ENCODE results near the gene NPM3. TPM values are rescaled to one million over a fixed set of nuclear protein-coding genes. Genes with fewer than 3 reads are reported as not detected.
A peak's percentile ranks its signal among the peaks of the same experiment; 100 is the strongest.

NPM3 gene
- total RNA-seq, 1 experiment from 2014 or later = 87.3 TPM

DNA sequence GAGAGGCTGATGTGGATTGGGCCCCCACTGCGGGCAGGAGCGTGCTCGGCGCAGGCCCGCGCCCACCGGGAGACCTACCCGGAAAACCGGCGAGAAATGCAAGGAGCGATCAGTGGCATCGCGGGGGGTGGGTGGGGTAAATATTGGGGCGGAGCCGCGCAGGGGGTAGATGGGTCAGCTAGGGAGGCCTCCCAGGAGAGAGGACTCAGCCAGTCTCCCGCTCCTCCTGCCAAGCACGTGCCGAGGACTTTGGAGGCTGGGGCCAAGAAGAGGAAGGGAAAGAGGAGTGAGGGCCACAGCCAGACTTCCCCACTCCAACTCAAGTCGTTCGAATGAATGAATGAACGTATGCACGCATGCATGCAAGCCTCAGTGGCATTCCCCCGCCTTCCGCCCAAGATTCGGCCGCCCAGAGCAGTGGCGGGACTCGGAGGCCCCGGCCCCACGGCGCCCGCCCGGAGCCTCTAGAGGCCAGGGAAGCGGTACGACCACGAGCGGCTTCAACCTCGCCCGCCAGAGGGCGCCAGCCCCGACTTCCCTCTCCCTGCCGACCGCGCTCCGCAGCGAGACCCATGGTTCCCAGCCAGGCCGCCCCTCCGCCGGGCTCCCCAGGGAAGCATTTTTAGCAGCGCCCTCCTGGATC, 3.6 kb downstream of the NPM3 start:
- no peak overlapping the region for H3K4me3 ChIP-seq
- H3K27me3 ChIP-seq = no peaks in the 10 kb centered on the region
- no peaks in the 10 kb centered on the region for H3K9me3 ChIP-seq
- peaks cover 16% of the 10 kb centered on the region for H3K36me3 ChIP-seq
- peak; percentile 25 for DNase-seq

DNA sequence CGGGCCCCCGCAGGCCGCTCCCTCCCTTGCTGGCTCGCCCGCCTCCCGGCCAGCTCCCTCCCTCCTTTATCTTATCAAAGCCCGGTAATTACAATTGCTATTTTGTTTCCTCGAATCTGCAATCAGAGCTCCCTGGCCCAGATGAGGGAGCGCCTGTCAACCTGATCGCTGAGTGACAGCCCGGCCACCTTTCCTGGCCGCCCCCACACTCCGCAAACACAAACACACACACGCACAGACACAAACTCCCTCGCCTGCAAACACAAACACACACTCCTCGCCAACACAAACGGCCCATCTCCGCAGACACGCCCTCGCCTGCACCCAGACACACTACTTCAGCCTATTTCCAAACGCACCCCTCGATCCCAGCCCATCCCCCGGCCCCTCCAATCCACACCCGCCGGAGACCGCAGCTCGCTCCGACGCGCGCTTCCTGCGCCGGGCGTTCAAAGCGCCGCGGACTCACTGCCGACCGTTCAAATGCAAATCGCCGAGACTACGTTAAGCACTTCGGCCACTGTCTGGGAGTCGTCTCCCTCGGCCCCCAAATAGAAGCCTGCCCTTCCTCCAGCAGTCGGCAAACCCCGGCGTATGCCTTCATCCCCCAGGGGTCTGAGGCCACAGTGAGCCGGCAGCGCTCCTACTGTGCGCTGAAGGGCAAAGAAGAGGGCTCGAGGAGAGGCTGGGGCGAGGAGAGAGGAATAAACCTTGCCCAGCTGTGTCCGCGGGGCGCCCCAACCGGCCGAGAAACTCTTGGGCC, 4.3 kb downstream of the NPM3 start:
- Histone ChIP-seq H3K4me3 (no peak overlapping the region), H3K9me3 (no peaks in the 10 kb centered on the region), H3K36me3 (peaks cover 10% of the 10 kb centered on the region), H3K27me3 (no peaks in the 10 kb centered on the region)
- DNase-seq = no peak

DNA sequence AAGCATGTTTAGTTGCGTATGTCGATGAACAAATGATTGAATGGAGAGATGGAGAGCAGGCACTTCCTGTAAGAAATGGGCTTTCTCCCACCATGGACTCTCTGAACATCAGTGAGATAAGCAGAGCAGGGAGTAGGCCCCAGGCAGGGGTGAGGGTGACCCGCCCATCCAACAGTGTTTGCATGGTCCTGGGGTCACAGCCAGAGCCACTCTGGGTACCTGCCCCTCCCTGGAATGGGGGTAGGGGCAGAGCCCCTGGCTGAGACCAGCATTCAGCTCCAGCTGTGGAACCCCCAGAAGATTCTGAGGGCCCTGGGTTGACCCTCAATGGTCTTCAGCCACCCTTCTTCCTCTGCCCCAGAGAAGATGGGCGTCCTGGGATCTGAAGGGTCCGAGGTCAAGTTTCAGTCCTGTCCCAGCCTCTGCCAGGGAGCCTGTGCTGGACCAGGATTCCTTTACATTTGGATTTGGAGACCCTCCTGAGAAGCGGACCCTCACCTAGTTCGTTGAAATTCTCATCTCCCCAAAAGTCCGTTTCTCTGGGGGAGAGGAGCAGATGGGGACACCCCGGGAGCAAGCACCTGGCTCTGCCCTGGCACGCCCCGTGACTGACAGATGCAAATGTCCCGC, 5.0 kb downstream of the NPM3 start:
- DNase-seq = no peak
- Histone ChIP-seq H3K4me3 (no peak overlapping the region), H3K27me3 (no peaks in the 10 kb centered on the region), H3K9me3 (no peaks in the 10 kb centered on the region), H3K36me3 (peaks cover 7% of the 10 kb centered on the region)

DNA sequence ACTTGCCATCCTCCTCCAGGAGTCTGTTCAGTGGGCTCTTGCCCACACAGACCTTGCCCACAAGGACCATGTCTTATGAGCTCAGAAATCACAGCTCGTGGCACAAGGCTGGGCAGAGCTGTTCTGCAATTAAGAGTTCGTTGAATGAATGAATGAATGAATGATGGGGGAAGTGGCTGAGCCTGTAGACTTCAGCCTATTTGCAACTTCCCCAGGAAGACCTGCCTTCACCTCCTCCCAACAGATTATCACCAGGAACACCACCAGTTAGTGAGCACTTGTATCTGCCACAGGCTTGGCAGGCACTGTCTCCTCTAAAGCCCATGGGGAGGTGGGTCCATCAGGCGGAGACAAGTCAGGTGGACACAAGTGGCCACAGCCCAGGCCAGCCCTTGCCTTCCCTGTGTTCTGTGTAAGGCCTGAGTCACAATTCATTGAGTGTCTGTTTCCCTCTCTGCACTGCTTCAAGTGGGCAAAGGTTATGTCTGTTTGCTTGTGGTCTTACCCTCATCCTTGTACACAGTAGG, 5.6 kb downstream of the NPM3 start:
- Histone ChIP-seq H3K9me3 (no peaks in the 10 kb centered on the region), H3K27me3 (no peaks in the 10 kb centered on the region), H3K36me3 (peaks cover 7% of the 10 kb centered on the region), H3K4me3 (no peak overlapping the region)
- no peak for DNase-seq

DNA sequence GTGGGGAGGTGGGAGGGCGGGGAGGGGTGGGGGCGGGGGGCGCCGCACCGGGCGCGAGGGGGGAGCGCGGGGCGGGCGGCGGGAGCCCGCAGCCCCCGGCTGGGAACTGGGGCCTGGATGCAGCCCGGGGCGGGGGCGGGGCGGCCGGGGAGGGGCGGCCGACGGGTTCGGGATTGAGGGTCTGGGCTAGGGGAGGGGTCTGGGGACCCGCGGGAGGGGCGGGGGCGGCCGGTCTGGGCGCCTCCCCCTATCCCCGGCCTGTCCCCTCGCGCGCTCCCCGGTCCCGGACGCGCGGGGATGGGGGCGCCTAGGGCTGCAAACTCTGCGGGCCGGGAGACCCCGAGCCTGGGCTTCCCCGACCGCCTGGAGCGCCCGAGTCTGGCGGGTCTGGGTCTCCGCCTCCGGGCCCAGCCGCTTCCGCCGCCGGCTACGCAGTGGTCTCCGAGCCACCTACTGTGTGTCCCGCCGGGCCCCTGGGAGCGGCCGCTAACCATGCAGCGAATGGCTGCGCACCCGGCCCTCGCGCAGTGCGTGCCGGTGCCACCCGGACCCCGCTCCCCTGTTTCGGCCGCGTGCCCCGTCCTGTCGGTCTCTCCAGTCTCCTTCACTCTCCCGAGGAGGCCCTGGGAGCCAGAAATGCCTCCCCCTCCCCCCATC, 7.0 kb downstream of the NPM3 start:
- Histone ChIP-seq H3K4me3 (no peak overlapping the region), H3K9me3 (no peaks in the 10 kb centered on the region), H3K27me3 (no peaks in the 10 kb centered on the region), H3K36me3 (peaks cover 7% of the 10 kb centered on the region)
- DNase-seq = no peak

DNA sequence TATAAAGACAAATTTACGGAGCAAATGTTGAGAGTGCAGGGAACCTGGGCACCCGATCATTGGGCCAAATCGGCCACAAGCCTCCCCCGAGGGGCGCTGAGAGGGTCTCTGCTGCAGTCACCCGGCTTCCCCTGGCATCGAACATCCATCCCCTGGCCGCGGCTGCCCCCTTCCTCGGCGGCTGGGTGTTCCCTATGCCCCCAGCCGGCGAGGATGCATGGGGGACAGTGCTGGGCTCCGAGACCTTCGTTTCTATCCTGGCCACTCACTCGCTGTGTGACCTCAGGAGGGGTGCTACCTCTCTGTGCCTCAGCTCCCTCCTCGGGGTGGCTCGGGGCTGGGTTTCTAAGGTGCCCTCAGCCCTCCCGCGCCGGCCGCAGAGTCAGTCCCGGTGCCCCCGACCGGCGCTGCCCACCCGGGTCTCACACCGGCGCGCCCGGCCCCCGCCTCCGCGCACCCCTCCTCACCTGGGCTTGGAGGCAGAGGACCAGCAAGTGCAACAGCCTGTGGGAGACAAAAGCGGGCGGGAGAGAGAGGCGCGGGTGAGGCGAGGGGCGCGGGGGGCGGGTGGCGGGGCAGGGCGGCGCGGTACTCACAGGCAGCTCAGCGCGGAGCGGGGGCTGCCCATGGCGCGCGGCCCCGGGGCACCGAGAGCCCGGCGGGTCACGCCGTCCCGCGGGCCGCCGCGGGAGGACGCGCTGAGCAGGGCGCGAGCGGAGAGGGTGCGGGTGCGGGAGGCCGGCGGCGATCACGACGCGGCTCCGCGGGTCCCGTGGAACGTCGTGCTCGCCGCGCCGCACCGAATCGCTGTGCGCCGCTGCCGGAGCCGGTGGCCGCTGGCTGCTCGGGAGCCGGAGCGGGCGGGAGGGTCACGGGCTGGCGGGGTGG, 7.7 kb downstream of the NPM3 start, which contains the start of gene FGF8:
Gene FGF8 (minus strand): TSS at position 842 of the 888 bp plus-strand sequence. CDS start 214 bp downstream, at position 628.
- H3K4me3 ChIP-seq = no peak within 1 kb of the TSS
- no peak for DNase-seq
- H3K36me3 ChIP-seq = peaks cover 5% of the 10 kb centered on the region
- no peaks in the 10 kb centered on the region for H3K27me3 ChIP-seq
- no peaks in the 10 kb centered on the region for H3K9me3 ChIP-seq

DNA sequence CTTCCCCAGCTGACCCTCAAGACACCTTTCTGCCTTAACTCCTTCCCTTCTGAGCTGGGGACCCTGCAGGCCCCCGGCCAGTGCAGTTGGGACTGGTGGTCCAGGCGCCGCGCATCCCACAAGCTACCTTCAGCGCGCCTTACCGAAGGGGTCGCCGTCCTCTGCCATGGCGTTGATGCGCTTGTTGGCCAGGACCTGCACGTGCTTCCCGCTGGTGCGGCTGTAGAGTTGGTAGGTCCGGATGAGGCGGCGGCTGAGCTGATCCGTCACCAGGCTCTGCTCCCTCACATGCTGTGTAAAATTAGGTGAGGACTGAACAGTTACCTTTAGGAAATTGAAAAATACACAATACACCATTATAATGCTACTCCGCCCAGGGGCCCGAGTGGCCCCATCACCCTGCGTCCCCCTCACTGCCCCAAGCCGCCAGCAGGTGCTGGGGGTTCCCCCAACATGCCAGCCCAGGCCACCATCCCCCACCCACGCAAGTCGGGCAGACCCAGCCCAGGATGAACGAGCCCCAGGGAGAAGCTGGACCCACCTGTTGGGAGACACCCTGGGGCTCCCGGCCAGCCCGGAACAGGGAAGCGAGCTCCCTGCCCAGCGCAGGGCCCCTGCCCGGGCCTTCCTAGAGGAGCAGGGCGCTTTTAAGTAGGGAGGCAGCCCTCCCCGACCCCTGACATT, 8.5 kb downstream of the NPM3 start:
- Histone ChIP-seq H3K4me3 (no peak overlapping the region), H3K36me3 (no peaks in the 10 kb centered on the region), H3K9me3 (no peaks in the 10 kb centered on the region), H3K27me3 (no peaks in the 10 kb centered on the region)
- no peak for DNase-seq

DNA sequence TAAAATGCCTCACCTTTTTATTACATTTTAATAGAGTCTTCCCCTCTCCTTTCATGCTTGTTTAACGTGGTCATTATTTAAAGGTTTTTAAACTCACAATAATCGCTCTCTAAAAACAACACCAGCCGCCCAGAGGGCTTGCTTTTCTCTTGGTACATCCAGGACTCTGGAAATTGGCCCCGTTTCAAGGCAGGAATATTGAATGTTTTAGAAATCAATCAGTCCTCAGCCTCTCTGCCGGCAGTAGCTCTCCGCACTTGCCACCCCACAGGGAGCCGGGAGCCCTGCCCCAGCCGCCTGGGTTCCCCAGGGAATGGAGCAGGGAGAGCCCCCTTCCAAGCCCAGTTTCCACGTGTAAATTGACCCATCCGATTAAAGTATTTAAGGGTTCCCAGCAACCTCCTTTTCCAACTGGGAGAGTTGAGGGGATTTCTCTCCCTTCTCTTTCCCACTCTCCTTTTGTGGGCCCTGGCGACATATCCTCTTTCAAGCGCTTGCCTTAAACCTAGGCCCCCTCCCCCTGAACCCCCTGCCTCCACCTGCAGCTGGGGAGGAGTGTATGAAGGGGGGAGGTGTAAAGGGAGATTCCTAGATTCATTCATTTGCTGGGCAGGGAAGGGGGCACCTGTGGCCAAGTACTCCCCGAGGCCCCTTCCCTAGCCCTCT, 9.2 kb downstream of the NPM3 start:
- H3K4me3 ChIP-seq = no peak overlapping the region
- no peaks in the 10 kb centered on the region for H3K9me3 ChIP-seq
- no peak for DNase-seq
- no peaks in the 10 kb centered on the region for H3K27me3 ChIP-seq
- no peaks in the 10 kb centered on the region for H3K36me3 ChIP-seq

DNA sequence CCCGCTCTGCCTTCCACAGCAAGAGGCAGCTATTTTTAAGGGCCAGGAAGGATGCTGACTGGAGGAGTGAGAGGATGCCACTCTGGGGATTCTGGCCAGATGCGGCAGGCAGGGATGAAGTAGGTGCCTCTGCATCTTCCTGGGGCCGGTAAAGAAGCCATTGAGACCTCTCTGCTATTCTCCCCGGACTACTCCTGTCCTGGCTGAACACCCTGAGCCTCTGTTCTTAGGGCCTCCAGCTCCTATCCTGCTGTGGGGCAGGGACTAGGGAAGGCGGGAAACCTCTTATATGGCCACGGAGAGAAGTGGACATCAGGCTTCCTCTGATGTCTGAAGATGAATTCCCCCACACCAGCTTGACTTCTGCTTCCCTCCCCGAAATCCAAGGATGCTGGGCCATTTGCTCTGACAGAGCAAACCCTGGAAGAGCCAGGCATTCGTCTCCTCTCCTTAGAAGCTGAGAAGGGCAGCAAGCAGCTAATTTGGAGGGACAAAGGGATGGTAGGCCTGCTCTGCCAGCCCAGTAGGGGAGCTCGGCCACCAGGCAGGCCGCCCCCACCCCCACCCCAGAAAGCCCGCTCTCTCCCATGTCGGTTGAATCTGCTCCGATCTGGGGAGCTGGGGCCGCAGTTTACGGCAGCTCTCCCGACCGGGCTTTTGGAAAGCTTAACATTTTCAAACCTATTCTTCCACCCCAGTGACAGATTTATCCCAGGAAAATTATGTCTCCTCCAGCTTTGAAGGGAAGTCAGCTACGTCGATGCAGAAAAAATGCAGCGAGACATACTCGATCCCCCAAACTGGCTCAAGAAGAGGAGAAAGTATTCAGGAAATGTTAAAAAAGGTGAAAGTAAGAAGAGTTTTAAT, 10.1 kb downstream of the NPM3 start:
- DNase-seq = no peak
- no peak overlapping the region for H3K4me3 ChIP-seq
- no peaks in the 10 kb centered on the region for H3K27me3 ChIP-seq
- H3K36me3 ChIP-seq = no peaks in the 10 kb centered on the region
- no peaks in the 10 kb centered on the region for H3K9me3 ChIP-seq

DNA sequence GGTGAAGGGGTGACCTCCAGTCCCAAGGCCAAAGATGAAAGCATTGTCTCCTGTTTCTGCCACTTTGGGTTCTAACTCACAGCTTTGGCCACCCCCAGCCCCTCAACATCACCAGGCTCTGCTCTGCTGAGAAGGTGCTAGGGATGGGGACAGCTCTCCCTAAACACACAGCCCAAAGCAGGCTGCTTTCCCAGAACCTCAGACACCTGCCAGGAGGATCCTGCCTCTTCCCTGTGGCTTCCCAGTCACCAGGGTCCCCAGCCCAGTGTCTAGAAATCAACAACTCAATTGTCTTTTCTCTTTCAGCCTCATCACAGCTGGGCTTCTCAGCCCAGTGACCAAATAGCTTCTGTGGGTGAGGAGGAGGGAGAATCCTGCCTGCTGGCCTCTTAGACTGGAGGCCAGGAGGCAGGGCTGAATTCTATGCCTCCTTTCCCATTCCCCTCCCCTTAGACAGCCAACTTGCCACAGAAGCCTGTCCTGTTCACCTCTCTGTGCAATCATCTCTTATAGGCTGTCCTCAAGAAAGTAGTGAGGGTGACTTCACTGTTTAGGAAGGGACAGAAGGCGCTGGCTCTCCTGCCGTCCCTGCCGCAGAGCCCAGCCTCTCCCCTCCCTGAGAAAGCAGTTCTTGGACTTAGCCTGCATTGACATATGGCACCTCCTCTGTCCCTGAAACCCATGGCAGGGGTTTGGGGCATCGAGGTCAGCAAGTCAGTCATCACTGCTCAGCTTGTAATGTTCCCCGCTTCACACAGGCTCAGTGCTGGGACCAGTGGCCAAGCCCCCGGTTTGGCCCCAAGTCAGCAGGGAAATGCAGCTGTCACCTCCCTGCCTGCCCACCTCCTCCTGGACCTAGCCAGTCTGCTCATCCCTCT, 11.0 kb downstream of the NPM3 start:
- DNase-seq = no peak
- Histone ChIP-seq H3K27me3 (no peaks in the 10 kb centered on the region), H3K36me3 (no peaks in the 10 kb centered on the region), H3K9me3 (no peaks in the 10 kb centered on the region), H3K4me3 (no peak overlapping the region)

DNA sequence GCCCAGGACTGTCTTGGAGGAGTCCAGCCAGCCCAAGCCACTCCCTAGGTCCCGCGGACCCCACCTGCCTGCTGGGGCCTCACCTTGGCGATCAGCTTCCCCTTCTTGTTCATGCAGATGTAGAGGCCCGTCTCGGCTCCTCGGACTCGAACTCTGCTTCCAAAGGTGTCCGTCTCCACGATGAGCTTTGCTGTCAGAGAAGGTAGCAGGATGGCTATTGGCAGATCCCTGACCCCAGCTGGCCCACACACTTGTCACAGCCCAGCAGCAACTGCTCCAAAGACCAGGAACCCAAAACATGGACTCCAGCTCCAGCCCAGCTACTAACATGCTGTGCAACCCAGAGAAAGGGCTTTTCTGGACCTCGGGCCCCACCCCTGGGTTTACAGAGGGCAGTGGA, 11.9 kb downstream of the NPM3 start:
- no peaks in the 10 kb centered on the region for H3K36me3 ChIP-seq
- H3K9me3 ChIP-seq = no peaks in the 10 kb centered on the region
- no peaks in the 10 kb centered on the region for H3K27me3 ChIP-seq
- DNase-seq = no peak
- H3K4me3 ChIP-seq = no peak overlapping the region

DNA sequence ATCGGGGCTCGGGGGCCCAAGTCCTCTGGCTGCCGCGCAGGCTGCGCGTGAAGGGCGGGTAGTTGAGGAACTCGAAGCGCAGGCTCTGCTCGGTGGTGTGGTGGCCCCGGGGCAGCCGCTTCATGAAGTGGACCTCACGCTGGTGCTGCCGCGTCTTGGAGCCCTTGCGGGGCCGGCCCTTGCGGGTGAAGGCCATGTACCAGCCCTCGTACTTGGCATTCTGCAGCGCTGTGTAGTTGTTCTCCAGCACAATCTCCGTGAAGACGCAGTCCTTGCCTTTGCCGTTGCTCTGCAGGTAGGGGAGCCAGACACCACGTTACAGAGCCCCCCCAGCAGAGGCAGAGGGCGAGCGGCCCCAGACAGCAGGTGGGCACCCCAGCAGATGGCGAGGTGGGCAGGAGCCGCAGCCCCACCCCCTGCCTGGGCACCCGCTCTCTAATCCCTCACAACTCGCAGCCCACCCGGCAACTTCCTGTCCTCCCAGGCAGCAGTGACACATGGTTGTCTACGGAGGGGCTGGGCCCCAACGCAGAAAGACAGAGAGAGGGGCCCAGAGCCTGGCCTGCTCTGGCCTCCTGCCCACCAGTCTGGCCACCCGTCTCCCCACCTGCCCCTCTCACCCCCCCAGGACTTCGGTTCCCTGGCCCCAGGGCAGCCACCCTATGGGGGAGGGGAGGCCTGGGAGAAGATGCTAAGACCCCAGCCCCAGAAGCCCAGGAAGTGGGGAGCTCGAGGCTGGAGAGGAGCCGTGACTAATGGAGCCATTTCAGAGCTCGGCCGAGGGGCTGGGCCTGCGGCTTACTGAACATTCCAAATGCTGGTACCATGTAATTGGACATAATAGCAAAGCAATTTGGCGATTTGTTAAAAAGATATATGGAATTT, 12.7 kb downstream of the NPM3 start:
- H3K36me3 ChIP-seq = no peaks in the 10 kb centered on the region
- H3K4me3 ChIP-seq = no peak overlapping the region
- H3K27me3 ChIP-seq = no peaks in the 10 kb centered on the region
- no peaks in the 10 kb centered on the region for H3K9me3 ChIP-seq
- DNase-seq = no peak

Data from MG63 (cell line).